GM18868 (cell line): ENCODE measurements around the gene PEPD.

ENCODE experiments used
- ATAC-seq: cut with Tn5 transposase; IDR thresholded peaks from one replicate; pipeline ENCODE4 v1.9.1; 2021; ENCODE audit warnings: mild to moderate bottlenecking, moderate library complexity; ENCODE audit not compliant: unreplicated experiment

The PEPD gene

GRCh38 chr19:33476151-33476707 is 45.4 kb downstream of the PEPD start:
- ATAC-seq = no peak

- ATAC-seq = no peak
These were observed 47.8 kb downstream of the PEPD start for GRCh38 chr19:33473653-33474305.

GRCh38 chr19:33472691-33473652 is 48.6 kb downstream of the PEPD start:
- ATAC-seq = no peak

DNA sequence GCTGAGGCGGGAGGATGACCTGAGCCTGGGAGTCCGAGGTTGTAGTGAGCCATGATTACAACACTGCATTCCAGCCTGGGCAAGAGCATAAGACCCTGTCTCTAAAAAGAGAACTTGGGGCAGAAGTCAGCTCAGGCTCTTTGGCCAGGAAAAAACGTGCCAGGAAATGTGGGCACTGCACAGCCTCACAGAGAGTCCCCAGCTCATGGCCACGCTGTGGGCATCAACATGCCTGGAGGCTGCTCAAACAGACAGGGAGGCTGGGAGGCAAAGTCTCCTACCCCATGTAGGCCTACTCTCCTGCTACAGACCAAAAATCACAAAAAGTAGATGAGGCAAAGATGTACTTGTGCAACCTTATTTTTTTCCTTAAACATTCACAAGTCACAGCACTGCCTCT is 49.4 kb downstream of the PEPD start:
- ATAC-seq = no peak

DNA sequence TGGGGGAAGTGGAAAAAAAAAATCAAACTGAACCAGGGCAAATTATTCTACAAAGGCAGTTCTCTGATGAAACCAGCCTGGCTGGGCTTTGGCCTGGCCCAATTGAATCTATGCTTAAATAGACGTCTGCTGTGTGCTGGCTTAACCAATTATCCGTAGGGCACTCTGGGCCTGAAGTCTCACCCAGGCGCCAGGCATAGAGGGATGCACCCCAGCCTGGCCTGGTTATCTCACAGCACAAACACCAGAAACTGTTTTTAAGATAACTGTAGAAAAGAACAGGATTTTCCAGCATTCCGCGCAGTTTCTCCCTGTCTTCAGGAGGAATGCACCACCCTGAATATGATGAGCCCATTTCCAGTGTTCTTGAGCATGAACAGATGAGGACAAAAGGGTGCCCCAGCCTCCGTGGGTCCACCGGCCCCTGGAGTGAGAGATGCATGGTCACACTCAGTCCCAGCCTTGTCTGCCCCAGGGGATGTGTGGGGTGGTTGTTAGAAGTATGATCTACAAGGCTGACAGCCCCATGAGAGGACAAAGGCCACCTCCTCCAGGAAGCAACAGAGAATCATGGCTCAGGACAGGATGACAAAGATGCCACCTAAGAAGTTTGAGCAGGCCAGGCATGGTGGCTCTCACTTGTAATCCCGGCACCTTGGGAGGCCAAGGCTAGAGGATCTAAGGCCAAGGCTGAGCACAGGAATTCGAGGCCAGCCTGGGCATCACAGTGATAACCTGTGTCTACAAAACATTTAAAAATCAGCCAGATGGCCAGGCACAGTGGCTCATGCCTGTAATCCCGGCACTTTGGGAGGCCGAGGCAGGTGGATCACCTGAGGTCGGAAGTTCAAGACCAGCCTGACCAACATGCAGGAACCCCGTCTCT is 50.2 kb downstream of the PEPD start:
- no peak for ATAC-seq

- ATAC-seq = no peak
These were observed 50.9 kb downstream of the PEPD start for GRCh38 chr19:33470686-33471085.

DNA sequence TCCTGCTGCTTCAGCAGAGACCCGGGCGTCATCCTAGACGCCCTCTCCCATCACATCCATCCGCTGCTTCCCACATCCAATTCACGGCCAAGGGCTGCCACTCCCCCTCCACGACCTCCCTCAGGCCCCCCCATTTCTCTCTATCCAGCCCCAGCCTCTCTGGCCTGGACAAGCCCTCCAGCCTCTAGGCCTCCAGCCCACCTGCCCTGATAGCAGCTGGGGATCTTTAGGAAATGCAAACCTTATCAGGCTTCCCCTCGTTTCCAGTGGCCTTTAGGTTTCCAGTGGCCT is 51.6 kb downstream of the PEPD start:
- ATAC-seq = no peak

GRCh38 chr19:33469171-33470039 is 52.2 kb downstream of the PEPD start:
- no peak for ATAC-seq

- no peak for ATAC-seq
These were observed 53.0 kb downstream of the PEPD start for GRCh38 chr19:33468361-33469170.

- ATAC-seq = no peak
These were observed 53.7 kb downstream of the PEPD start for GRCh38 chr19:33467851-33468250.

DNA sequence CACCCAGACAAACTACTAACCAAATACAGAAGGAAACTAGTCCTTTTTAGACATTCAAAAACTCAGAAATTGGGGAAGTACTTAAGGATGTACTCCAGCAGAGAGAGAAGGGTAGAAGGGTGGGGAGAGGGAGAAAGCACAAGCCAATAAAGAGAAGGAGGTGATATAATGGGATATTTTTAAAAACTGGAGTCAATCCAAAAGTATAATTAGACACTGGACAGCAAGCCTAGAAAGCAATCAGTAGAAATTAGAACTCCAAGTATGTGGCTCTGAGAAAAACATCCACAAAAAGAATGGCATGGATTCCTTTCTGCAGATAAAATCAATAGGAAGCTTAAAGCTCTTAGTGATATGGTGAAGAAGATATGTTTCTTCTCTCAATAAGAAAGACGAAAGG is 55.8 kb downstream of the PEPD start:
- ATAC-seq = no peak

DNA sequence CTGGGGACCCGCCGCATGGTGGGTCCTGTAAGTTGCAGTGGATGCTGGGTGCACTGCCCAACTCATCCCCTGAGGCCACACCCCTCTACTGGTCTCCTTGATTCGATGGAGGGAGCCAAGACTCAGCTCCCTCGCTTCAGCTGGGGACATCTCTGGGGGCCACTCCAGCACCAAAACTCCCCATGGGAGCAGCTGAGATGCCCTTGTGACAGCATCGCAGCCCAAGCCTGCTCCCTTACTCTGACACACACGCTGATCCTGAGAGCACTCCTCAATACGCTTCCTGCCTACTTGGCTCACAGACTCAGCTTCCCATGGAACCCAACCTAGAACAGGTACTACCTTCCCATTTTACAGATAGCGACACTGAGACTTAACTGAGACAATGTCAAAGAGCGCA is 56.2 kb downstream of the PEPD start:
- ATAC-seq = no peak

GRCh38 chr19:33464733-33465115 is 56.9 kb downstream of the PEPD start:
- ATAC-seq = no peak

- ATAC-seq = no peak
These were observed 57.4 kb downstream of the PEPD start for GRCh38 chr19:33464010-33464732.

DNA sequence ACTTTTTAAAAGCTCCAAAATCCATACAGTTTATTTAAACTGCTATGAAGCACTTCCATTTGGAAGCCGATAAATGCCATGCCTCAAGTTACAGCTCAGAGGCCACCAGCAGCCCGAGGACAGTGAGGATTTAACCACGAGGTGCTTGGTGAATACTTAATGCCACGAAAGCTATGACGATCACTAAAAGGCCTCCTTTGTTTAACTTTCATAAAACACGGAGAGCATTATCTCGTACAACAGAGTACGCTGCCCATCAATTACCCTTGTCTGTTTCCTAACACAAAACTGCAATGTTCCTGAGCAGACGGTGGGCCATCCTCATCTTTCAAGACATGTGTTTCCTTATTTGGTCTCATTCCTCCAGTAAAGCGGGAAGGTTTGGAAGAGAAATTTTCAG is 58.4 kb downstream of the PEPD start:
- no peak for ATAC-seq

GRCh38 chr19:33462112-33462791 is 59.3 kb downstream of the PEPD start:
- no peak for ATAC-seq

DNA sequence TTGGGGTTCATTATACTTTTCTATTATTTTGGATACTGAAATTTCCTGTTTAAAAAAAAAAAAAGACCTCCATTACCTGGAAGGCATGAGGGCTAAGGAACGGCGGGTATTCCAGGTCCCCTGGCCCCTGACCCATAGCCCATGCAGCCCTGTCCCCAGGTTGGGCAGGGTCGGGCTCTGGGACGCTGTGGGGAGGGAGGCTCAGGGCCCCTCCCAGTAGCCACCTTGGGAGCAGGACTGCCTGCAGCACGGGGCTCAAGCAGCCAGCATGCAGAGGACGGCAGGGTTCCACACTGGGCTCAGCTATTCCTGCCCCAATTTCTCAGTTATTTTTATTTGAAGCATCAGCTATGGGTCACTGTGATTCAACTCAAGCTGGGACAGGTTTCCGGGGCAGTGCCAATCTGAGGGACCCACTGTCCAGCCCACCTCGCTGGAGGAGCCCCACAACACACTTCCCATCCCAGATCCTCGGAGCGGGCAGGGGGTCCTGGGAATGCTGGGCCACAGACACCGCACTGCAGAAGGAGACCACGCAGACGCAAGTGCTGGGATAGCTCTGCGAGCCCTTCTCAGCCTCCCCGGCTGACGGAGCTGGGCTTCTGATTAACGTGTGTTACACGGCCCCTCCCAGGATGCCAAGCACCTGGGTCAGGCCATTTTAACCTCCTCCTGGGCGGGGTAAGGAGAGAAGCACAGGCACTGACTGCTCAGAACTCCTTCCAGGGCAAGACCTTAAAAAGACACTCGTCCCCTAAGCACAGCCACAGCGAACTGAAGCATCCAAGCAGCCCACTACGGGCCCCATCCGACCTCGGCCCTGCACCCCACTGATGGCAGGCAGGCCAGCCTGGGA is 60.1 kb downstream of the PEPD start:
- no peak for ATAC-seq
